SJSA1 (cell line): ENCODE measurements around the gene TBX6. TPM values are rescaled to one million over a fixed set of nuclear protein-coding genes. Genes with fewer than 3 reads are reported as not detected.
"Not testable (repeated sequence)": the region's sequence is repeated elsewhere in the genome, so short reads cannot be mapped to it uniquely, and the experiment has no call there.

Experiments used
- DNase-seq, 2 experiments: peaks; one replicate each; pipeline ENCODE4 v3.0.0-alpha.2; 2015 to 2020; ENCODE audit warnings: low spot score in 2 of 2, low read depth in 1 of 2
- H3K27ac ChIP-seq: fragments of 250-450 bp; sonication (Bioruptor Pico); 2 replicates; pipeline ENCODE4 v1.5.1; 2020; ENCODE audit warnings: mild to moderate bottlenecking, moderate library complexity
- H3K27me3 ChIP-seq: fragments of 250-450 bp; sonication (Bioruptor Pico); replicated peaks from 2 replicates; pipeline ENCODE4 v1.5.1; 2020; ENCODE audit warnings: mild to moderate bottlenecking, moderate library complexity
- H3K36me3 ChIP-seq: fragments of 250-450 bp; sonication (Bioruptor Pico); 2 replicates; pipeline ENCODE4 v1.5.1; 2020; ENCODE audit warnings: mild to moderate bottlenecking
- H3K4me1 ChIP-seq: fragments of 250-450 bp; sonication (Bioruptor Pico); replicated peaks from 2 replicates; pipeline ENCODE4 v1.6.1; 2021; ENCODE audit warnings: mild to moderate bottlenecking
- H3K4me3 ChIP-seq: fragments of 250-450 bp; sonication (Bioruptor Pico); 2 replicates; pipeline ENCODE4 v1.5.1; 2020; ENCODE audit warnings: mild to moderate bottlenecking
- H3K9me3 ChIP-seq: fragments of 250-450 bp; sonication (Bioruptor Pico); replicated peaks from 2 replicates; pipeline ENCODE4 v1.5.1; 2020; ENCODE audit warnings: mild to moderate bottlenecking
- total RNA-seq: library from RNA; depleted of rRNA; stranded (reverse); fragments of >200 nt; shearing (Covaris generic); gene quantifications from 2 replicates; pipeline ENCODE4 v1.2.3, GENCODE V29; 2014

The TBX6 gene
- total RNA-seq, 1 experiment from 2014 or later, result not detected

- H3K4me1 ChIP-seq, result peaks cover 19% of the 10 kb centered on the region
- peaks cover 42% of the 10 kb centered on the region for H3K36me3 ChIP-seq
- no peaks in the 10 kb centered on the region for H3K9me3 ChIP-seq
- no peak for DNase-seq
- no peaks in the 10 kb centered on the region for H3K27me3 ChIP-seq
- H3K4me3 ChIP-seq, result no peak overlapping the region
- H3K27ac ChIP-seq, result no peak overlapping the region
Observed at GRCh38 chr16:30060346-30060745, 31.4 kb downstream of the TBX6 start.

- H3K27me3 ChIP-seq, result no peaks in the 10 kb centered on the region
- no peaks in the 10 kb centered on the region for H3K9me3 ChIP-seq
- peaks cover 23% of the 10 kb centered on the region for H3K4me1 ChIP-seq
- DNase-seq, result no peak
- no peak overlapping the region for H3K27ac ChIP-seq
- no peak overlapping the region for H3K4me3 ChIP-seq
- H3K36me3 ChIP-seq, result peaks cover 36% of the 10 kb centered on the region
Observed at GRCh38 chr16:30054959-30055553, 36.7 kb downstream of the TBX6 start.

GRCh38 chr16:30054451-30054850 lies 37.3 kb downstream of the TBX6 start:
- Histone ChIP-seq H3K4me1 (peaks cover 23% of the 10 kb centered on the region), H3K27me3 (no peaks in the 10 kb centered on the region), H3K9me3 (no peaks in the 10 kb centered on the region), H3K4me3 (no peak overlapping the region), H3K27ac (no peak overlapping the region), H3K36me3 (peaks cover 30% of the 10 kb centered on the region)
- no peak for DNase-seq

GRCh38 chr16:30053376-30054015 lies 38.2 kb downstream of the TBX6 start:
- H3K27me3 ChIP-seq, result no peaks in the 10 kb centered on the region
- peak overlapping the region; percentile 58 for H3K4me3 ChIP-seq
- H3K4me1 ChIP-seq, result peaks cover 23% of the 10 kb centered on the region
- H3K36me3 ChIP-seq, result peaks cover 25% of the 10 kb centered on the region
- peak; percentile 67 to 72 for DNase-seq
- no peaks in the 10 kb centered on the region for H3K9me3 ChIP-seq
- H3K27ac ChIP-seq, result peak overlapping the region; percentile 87

GRCh38 chr16:30052671-30053372 lies 38.9 kb downstream of the TBX6 start:
- Histone ChIP-seq H3K4me1 (peaks cover 23% of the 10 kb centered on the region), H3K27me3 (no peaks in the 10 kb centered on the region), H3K36me3 (peaks cover 25% of the 10 kb centered on the region), H3K9me3 (no peaks in the 10 kb centered on the region), H3K27ac (peak overlapping the region; percentile 87), H3K4me3 (peak overlapping the region; percentile 58)
- DNase-seq, result peak; percentile 95 to 97

- H3K27me3 ChIP-seq, result no peaks in the 10 kb centered on the region
- H3K4me3 ChIP-seq, result no peak overlapping the region
- H3K36me3 ChIP-seq, result peaks cover 16% of the 10 kb centered on the region
- peak overlapping the region; percentile 87 for H3K27ac ChIP-seq
- peak; percentile 61 to 73 for DNase-seq
- H3K9me3 ChIP-seq, result no peaks in the 10 kb centered on the region
- H3K4me1 ChIP-seq, result peaks cover 23% of the 10 kb centered on the region
Observed at GRCh38 chr16:30051518-30051917, 40.2 kb downstream of the TBX6 start.

- no peak overlapping the region for H3K27ac ChIP-seq
- peaks cover 23% of the 10 kb centered on the region for H3K4me1 ChIP-seq
Observed at GRCh38 chr16:30049871-30050270, 41.9 kb downstream of the TBX6 start.

GRCh38 chr16:30046588-30046987 lies 45.1 kb downstream of the TBX6 start:
- Histone ChIP-seq H3K27ac (no peak overlapping the region), H3K4me3 (no peak overlapping the region), H3K36me3 (no peaks in the 10 kb centered on the region), H3K4me1 (peaks cover 4% of the 10 kb centered on the region), H3K27me3 (no peaks in the 10 kb centered on the region), H3K9me3 (no peaks in the 10 kb centered on the region)
- no peak for DNase-seq

More at GRCh38 chr16:30049871-30050270, 41.9 kb downstream of the TBX6 start:
- DNase-seq, result no peak
- peaks cover 4% of the 10 kb centered on the region; the same call in 1 of the 2 replicates for H3K36me3 ChIP-seq
- H3K4me3 ChIP-seq, result no peak overlapping the region
- no peaks in the 10 kb centered on the region for H3K27me3 ChIP-seq
- no peaks in the 10 kb centered on the region for H3K9me3 ChIP-seq

GRCh38 chr16:30046178-30046577 lies 45.5 kb downstream of the TBX6 start:
- Histone ChIP-seq H3K27ac (no peak overlapping the region), H3K4me1 (0 out of 2 replicates have a peak, but pooled peaks cover 2% of the 10 kb centered on the region), H3K27me3 (no peaks in the 10 kb centered on the region), H3K4me3 (no peak overlapping the region), H3K36me3 (no peaks in the 10 kb centered on the region), H3K9me3 (no peaks in the 10 kb centered on the region)
- no peak for DNase-seq

GRCh38 chr16:30041841-30042240 lies 49.9 kb downstream of the TBX6 start:
- DNase-seq, result peak in 1 of 2 experiments; percentile 14
- H3K27me3 ChIP-seq, result no peaks in the 10 kb centered on the region
- no peak overlapping the region for H3K4me3 ChIP-seq
- no peaks in the 10 kb centered on the region for H3K9me3 ChIP-seq
- H3K4me1 ChIP-seq, result no peaks in the 10 kb centered on the region
- H3K36me3 ChIP-seq, result no peaks in the 10 kb centered on the region
- no peak overlapping the region for H3K27ac ChIP-seq

GRCh38 chr16:30040690-30041089 lies 51.0 kb downstream of the TBX6 start:
- H3K27ac ChIP-seq, H3K36me3 ChIP-seq, H3K27me3 ChIP-seq, H3K4me3 ChIP-seq, DNase-seq, H3K4me1 ChIP-seq, H3K9me3 ChIP-seq: not testable (repeated sequence)

GRCh38 chr16:30040221-30040620 lies 51.5 kb downstream of the TBX6 start:
- no peaks in the 10 kb centered on the region for H3K36me3 ChIP-seq

More at GRCh38 chr16:30040221-30040620, 51.5 kb downstream of the TBX6 start:
- H3K9me3 ChIP-seq, result no peaks in the 10 kb centered on the region
- H3K27ac ChIP-seq, result no peak overlapping the region
- no peak overlapping the region for H3K4me3 ChIP-seq
- no peaks in the 10 kb centered on the region for H3K27me3 ChIP-seq
- H3K4me1 ChIP-seq, result no peaks in the 10 kb centered on the region
- no peak for DNase-seq
